ENCODE data around the gene ZNF660.

- TF ChIP-seq MAX (IDR thresholded peaks at IDR 0.05): no peak
- TF ChIP-seq CTCF (IDR thresholded peaks at IDR 0.05; ENCODE audit: low read depth, low read length, missing input control): no peak
- TF ChIP-seq REST (IDR thresholded peaks at IDR 0.05): no peak
- TF ChIP-seq RAD21 (IDR thresholded peaks at IDR 0.05): no peak
- TF ChIP-seq FOXA1 (IDR thresholded peaks at IDR 0.05): no peak
- TF ChIP-seq TAF1 (conservative IDR thresholded peaks at IDR 0.05): no peak
- TF ChIP-seq JUND (IDR thresholded peaks at IDR 0.05): no peak
- no peak for TF ChIP-seq GABPA (IDR thresholded peaks at IDR 0.05 in 1 of 2, conservative IDR thresholded peaks at IDR 0.05 in 1 of 2)
Measured at GRCh38 chr3:44596621-44597020, 11.9 kb downstream of the ZNF660 start.
